Stimulated activated CD8-positive, alpha-beta memory T cell treated with anti-CD3 and anti-CD28 coated beads, Interleukin-12 subunit alpha, Interleukin-12 subunit beta, amount 100 ng/mL, for 24 hours (primary cell): ENCODE data around the gene MYO7A.

Experiments
- DNase-seq: peaks from one replicate; pipeline ENCODE4 v3.0.0-alpha.2; 2020; ENCODE audit errors: extremely low read depth

The MYO7A gene

DNA sequence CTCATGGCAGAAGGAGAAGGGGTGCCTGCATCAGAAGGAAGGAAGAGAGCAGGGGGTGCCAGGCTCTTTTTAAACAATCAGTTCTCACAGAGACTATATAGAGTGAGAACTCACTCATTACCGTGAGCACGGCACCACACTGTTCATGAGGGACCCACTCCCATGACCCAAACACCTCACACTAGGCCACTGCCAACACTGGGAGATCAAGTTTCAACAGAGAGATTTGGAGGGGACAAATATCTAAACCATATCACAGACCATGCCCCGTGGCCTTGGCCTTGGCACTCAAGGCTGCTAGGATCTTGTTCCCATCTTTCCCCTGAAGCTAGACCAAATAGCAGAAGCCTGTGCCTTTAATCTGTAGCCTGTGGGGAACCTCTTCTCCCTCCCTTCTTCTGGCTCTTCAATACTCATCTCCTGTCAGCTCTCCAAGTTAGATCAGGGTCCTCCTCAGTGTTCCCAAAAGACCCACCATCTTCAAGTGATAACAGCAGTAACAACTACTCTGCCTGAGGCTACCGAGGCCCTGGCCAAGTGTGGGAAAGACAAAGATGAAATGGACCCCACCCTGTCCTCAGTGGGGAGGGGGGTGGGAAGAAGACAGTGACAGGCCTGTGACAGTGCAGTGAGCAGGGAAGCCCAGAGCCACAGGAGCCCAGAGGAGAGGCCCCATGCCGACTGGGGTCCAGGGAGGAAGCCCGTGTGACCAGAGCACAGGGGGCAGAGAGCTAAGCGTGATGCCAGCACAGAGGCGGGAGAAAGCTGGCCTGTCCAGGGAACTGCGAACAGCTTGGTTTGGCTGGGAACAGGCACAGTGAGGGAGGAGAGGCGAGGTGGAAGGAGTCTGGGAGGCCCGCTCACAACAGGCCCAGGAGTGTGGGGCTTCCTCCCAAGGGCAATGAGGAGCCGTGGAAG lies 72.6 kb downstream of the MYO7A start:
- DNase-seq, result no peak

DNA sequence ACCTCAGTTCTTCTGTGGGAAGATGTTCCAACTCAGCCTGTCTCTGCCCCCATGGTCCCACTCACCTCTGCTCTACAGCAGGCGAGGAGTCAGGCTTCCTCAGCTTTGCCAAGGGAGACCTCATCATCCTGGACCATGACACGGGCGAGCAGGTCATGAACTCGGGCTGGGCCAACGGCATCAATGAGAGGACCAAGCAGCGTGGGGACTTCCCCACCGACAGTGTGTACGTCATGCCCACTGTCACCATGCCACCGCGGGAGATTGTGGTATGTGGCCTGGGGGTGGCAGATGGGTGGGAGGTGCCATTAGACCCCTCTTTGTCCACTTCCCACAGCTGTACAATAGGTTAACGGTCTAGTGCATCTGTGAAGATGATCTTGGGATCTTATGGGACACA lies 73.3 kb downstream of the MYO7A start:
- DNase-seq, result no peak

DNA sequence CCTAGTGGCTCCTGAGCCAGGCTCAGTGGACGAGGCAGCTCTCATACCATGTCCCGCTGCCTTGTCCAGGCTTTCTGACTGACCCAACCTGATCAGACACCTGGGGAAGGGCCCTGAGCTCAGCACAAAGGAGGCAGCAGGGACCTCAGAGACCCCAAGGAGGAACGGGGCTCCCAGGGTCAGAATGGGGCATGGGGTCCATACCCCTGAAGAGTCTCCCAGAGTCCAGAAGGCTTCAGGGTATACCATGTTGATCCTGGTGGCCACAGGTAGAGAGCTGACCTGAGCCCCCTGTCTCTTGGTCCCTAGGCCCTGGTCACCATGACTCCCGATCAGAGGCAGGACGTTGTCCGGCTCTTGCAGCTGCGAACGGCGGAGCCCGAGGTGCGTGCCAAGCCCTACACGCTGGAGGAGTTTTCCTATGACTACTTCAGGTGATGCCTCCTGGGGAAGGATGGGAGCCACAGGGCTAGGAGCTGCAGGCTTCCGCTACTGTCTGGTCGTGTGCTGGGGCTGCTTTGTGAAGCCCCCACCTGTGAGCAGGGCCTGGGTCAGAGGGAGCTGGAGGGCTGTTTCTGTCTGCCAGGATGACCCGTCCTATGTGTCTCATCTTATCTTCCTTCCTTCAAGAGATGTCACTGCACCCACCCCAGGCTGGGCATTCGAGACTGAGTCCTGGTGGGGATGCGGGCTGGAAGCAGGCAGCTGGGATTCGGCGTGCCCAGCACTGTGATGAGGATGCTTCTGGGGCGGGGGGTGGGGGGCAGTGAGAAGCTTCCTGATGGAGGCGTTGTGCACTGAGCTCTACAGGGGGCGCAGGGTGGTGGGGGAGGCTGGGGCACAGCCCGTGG lies 74.2 kb downstream of the MYO7A start:
- no peak for DNase-seq

DNA sequence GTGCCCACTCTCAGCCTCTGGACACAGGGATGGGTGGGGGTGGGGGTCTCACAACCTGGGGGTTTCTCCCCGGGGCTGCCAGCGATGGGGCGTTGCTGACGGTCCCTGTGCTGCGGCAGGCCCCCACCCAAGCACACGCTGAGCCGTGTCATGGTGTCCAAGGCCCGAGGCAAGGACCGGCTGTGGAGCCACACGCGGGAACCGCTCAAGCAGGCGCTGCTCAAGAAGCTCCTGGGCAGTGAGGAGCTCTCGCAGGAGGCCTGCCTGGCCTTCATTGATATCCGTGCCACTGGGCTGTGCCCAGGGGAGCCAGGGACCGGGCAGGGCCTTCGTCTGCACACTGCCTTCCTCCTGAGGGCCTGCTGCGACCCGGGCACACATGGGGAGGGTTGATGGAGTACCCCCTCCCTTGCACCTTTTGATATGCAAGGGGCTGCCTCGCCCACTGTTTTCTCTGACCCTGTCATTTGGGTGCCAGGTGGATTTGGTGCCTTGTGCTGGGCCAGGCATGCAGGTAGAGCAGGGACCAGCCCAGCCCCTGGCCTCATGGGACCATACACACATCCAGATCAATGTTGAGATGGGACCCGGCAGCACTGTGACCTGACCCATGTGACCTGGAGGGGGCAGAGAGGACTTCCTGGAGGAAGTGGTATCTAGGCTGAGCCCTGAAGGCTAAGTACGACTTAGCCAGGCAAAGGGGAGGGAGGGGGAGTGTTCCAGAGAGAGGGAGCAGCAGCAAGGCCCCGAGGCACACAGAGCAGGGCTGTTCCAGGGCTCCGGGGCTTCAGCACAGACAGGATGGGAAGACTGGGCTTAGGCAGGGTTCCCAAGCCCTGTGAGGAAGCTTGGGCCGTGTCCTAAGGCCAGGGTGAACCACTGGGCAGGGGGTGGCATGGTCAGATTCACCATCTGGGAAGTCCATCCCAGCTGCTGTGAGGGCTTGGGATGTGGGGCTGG lies 75.2 kb downstream of the MYO7A start:
- no peak for DNase-seq

DNA sequence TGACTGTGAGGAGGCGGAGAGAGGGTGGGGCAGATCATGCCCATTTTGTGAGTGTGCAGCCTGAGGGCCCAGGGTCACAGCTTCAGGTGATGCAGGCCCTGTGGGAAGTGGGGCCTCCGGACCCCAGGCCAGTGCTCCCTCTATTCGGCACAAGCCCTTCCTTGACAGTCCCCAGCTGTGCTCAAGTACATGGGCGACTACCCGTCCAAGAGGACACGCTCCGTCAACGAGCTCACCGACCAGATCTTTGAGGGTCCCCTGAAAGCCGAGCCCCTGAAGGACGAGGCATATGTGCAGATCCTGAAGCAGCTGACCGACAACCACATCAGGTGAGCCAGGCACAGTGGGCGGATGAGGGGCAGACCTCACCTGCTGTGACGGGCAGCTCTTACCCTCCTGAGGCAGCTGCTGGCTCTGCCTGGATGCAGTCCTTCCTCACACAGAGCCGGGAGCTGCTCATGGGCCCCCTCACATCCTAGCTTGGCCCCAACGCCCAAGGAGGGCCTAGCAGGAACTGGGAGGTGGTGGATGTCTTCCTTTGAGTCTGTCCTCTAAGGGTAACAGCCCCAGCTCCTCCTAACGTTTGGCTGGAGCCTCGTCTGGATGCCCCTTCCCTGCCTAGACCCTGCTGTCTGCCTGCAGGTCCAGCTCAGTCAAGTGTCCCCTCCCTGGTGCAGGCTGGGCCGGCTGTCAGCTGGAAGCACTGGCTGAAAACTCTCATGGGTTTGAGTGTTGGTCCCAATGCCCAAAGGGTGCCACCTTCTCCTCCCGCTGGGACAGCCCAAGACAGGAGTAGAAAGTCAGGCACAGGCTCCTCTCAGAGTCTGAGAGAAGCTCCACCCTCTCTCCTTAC lies 76.1 kb downstream of the MYO7A start:
- DNase-seq, result no peak

DNA sequence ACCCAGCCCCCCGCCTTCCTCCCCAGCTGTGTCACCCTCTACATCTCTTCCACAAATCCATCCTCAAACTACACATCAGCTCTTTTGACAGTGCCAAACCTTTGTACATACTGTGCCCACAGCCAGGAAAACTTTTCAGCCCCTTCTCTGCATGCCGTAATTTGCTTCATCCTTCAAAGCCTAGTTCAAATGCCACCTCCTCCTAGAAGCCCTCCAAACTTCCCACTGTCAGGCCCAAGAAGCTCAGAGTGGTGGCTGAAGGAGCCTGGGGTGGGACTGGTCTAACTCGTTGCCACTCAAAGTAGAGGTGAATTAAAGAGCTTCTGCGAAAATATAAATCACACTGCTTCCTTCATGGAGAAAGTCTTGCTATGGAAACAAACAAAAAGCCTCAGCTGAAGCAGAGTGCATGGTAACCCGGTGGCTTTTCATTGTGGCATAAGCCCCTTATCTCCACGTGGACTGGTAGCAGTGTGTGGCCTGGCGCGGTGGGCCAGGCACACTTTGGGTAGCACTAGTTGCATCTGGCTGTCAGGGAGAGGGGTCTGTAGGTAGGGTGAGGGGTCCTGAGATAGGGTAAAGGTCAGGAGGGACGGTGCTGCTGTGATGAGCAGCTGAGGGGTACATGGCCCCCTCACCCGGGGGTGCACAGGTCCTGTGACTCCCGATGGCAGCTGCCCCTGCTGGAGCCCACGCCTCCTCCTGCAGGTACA lies 76.9 kb downstream of the MYO7A start:
- no peak for DNase-seq

DNA sequence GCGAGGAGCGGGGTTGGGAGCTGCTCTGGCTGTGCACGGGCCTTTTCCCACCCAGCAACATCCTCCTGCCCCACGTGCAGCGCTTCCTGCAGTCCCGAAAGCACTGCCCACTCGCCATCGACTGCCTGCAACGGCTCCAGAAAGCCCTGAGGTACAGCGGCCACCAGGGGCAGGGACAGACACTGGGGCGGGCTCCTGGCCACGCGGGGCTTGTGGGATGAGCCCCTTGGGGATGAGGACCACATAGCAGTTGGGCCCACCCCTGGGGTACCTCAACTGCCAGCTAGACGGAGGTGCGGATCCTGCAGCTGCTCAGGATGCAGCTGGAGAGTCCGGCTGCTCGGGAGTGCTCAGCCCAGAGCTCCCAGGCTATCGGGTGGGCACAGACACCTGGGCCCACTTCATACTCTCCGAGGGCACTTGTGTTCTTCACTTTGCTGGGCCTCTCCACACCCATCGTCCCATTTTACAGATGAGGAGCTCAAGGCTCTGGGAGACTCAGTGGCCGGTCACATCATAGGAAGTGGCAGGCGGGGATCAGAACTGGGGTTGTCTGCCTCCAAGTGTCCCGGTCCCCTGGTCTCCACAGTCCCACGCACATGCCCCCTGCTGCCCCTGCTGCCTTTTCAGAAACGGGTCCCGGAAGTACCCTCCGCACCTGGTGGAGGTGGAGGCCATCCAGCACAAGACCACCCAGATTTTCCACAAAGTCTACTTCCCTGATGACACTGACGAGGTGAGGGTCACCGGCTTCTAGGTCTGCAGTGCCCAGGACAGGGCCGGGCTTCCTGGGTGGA lies 77.6 kb downstream of the MYO7A start:
- DNase-seq, result no peak

DNA sequence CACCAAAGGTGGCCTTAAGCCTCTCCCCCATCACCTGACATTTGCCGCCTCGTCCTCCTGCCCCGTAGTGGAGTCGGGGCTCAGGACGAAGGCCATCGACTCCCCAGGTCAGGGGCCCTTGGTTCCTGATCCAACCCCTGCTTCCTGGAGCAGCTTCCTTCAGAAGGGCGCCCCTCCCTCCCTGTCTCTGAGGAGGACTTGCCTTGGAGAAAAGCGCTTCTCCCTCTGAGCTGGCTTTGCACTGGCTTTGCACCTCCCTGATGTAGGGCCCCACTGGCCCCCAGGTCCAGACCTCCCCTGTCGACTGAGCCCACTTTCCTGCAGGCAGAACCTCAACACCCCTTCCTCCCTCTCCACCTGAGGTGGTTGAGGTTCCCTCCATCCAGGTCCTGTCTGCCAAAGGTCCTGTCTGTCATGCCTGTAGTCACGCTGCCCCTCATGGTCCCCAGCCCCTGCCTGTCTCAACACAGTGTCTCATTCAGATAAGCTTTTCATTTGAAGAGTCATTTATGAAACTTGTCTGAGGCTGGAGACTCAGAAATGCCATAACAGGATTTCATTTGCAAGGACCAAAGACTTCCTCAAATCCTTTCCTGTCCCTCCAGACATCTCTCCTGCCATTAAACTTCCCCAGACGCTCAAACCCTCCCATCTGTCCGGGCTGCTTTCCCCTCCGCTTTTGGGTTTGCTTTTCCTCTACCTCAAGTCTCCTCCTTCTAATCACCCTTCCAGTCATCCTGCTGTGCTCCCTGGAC lies 78.4 kb downstream of the MYO7A start:
- no peak for DNase-seq

DNA sequence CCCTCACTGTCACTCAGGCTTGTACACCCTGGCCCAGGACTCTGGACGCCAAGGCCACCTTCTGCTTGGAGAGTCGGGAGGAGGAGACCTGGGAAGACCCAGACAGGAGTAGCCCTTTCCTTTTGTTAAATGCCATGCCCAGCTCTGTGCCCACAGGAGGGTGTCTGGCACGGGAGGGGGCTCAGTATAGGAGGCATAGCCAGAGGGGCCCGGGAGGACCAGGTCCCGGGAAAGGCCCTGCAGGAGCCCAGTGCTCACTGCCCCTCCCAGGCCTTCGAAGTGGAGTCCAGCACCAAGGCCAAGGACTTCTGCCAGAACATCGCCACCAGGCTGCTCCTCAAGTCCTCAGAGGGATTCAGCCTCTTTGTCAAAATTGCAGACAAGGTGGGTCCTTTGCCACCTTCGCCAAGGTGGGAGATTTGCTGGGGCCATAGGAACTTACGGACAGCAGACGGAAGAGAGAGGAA lies 79.0 kb downstream of the MYO7A start:
- DNase-seq, result no peak

DNA sequence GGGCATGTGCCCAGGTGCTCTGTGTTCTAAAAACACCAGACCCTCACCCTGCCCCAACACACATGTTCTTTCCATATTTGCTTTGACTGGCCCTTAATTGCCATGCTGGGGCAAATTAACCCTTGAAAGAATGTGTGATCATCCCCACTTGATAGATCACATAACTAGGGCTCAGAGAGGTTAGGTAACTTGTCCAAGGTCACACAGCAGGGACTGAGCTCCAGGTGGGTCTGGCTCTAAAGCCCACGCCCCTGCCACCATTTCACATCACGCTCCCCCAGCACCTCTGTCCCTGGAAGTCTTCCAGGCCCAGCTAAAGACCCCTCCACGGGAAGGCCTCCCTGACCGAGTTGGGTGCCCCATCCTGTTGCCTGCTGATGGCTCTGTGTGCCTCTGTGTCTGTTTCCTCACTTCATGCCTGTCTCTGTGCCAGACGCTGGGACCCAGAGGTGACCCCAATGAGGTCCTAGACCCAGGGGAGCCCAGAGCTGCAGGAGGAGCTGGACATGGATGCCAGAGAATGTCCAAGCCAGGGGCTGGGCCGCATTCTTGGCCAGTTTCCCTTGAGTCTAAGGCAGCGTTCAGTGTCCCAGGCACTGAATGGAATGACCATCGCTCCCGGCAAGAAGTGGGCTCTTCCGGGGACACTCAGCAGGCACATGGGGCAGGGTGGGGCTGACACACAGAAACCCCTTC lies 79.7 kb downstream of the MYO7A start:
- DNase-seq, result no peak

DNA sequence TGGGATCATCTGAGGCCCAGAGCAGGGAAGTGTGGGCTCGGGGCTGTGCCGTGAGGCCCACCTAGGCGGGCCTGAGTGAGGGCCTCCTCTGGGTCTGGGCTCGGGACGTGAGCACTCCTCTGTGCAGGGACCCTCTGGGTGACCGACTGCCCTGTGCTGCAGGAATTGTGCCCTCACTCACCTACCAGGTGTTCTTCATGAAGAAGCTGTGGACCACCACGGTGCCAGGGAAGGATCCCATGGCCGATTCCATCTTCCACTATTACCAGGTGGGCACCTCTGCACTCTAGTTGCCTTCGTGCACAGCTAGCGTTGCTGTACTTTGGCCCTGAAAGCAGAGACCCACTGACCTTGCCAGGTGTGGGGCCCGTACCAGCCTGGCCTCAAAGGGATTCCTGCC lies 80.5 kb downstream of the MYO7A start:
- no peak for DNase-seq

DNA sequence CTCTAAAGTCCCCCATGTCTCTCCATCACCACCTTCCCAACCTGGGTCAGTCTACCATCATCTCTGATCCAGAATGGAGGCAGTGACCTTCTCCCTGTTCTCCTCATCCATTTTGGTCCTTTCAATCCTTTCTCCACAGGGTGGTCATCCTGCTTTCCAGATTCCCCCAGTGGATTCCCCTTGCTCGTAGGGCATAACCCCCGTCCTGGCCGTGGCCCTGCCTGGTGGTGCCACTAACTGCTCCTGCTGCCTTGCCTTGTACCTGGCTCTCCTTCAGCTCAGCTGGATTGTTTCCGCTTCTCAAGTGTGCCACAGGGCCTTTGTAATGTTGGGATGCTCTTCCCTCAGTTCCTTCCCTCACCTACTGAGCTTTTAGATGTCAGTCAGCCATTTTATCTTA lies 81.6 kb downstream of the MYO7A start:
- DNase-seq, result no peak

DNA sequence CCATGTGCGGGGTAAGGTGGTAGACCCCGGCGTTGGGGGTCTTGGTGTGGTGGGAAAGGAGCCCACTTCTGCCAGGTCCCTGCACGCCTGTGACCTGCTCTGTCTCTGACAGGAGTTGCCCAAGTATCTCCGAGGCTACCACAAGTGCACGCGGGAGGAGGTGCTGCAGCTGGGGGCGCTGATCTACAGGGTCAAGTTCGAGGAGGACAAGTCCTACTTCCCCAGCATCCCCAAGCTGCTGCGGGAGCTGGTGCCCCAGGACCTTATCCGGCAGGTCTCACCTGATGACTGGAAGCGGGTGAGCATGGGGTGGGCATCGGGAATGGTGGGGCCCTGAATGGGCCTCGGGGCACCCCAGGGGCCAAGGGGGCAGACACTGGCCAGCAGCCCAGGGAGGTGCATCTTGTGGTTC lies 83.0 kb downstream of the MYO7A start:
- DNase-seq, result no peak

DNA sequence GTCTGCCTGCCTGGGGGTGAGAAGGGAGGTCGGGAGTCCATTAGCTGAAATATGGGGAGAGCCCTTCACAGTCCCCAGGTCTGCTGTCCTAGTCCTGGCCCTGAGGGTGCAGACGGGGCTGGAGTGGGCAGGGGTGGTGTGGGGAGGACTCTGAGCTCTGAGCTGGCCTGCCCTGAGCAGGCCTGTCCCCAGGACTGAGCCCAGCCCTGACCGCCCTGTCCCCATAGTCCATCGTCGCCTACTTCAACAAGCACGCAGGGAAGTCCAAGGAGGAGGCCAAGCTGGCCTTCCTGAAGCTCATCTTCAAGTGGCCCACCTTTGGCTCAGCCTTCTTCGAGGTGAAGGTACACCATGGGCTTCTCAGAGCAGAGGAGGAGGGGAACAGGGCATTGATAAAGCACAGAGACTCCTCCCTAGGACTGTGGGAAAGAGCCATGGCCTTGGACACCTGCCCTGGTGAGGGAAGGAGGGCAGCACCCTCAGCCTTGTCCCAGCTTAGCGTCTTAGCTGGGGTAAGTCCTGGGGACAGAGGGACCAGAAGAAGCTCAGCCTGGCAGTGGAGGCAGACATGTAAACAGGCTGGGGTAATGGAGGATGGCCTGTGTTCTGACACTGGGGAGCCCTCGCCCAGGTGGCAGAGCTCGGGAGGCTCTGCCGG lies 83.7 kb downstream of the MYO7A start:
- DNase-seq, result no peak

DNA sequence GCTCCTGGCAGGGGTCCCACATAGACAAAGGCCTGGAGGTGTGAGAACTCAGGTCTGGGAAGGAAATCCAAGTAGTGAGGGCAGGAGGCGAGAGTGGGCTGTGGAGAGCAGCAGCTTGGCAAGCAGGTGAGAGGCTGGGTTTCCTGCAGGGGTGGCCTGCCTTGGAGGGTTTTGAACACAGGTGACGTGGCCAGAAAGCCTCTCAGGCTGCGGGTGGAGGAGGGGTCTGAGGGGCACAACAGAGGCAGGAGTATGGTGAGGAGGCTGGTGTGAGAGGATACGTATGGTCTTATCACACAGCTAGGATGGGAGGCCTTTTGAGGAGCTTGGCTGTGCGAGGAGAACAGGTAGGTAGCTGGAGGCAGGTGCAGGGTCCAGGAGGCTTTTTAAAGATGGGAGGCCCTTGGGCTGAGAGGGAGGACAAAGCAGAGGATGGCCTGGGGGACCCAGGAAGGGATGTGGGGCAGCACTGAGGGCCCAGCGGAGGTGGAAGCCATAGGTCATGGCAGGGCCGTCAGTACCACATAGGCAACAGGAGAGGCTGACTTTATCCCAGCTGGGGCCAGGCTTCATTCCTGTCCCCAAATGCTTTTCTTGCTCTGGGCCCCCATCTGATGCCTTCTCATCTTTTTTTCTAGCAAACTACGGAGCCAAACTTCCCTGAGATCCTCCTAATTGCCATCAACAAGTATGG lies 84.4 kb downstream of the MYO7A start:
- no peak for DNase-seq

DNA sequence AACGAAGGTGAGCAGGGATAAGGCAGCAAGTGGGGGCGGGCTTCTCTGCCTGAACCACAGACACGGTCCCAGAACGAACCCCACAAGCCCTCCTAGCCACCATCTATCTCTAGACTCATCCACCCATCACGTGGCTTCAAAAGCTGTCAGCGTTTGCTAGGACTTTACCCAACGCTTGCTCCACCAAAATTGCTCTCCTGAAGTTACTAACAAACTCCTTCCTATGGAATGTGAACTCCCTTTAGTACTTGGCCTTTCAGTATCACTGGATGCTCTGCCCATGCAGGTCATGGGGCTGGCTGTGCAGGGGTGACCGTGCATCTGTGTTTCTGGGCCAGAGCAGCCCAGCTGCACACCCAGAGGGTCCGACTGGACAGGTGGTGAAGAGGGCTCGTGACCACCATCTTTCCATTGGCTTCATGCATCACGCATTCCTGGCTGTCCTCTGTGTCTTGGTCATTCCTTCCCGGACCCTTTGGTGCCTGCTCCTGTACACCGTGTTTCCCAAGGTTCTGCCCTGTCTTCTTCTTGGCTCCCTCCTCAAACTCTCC lies 85.1 kb downstream of the MYO7A start:
- DNase-seq, result no peak
